MCF 10A (cell line): ENCODE results near the gene SEMA6C. TPM values are rescaled to one million over a fixed set of nuclear protein-coding genes. Genes with fewer than 3 reads are reported as not detected.

ENCODE experiments used
- BruUV-seq: library from RNA; stranded (reverse); fragments of 400-500 nt; replicated peaks from 2 replicates; lab custom pipeline; 2021; lab: Mats Ljungman, UMichigan
- CTCF ChIA-PET: fragments of 300-600 bp; sonication (Branson Sonifier 250); formaldehyde crosslinking; extraction: SDS; loops from one replicate; lab custom pipeline; 2021; ENCODE audit warnings: antibody characterized with exemption, inconsistent platforms; lab: Yijun Ruan, JAX
- POLR2A ChIA-PET: fragments of 300-600, 350-650 bp; sonication (Branson Sonifier 250); formaldehyde crosslinking; extraction: SDS; loops from one replicate; lab custom pipeline; 2020; ENCODE audit warnings: antibody characterized with exemption, inconsistent platforms; lab: Yijun Ruan, JAX
- DNase-seq: peaks from one replicate; pipeline ENCODE4 v3.0.0-alpha.2; 2018; ENCODE audit not compliant: unreplicated experiment
- H3K27ac Mint-ChIP-seq: one replicate; pipeline ENCODE4 v1.8.0; 2022; ENCODE audit warnings: mild to moderate bottlenecking, low read depth, mixed read lengths; ENCODE audit not compliant: unreplicated experiment
- H3K27me3 Mint-ChIP-seq: one replicate; pipeline ENCODE4 v1.8.0; 2022; ENCODE audit warnings: mixed read lengths; ENCODE audit not compliant: insufficient read depth, unreplicated experiment
- H3K36me3 Mint-ChIP-seq: one replicate; pipeline ENCODE4 v1.8.0; 2022; ENCODE audit warnings: mild to moderate bottlenecking, moderate library complexity, mixed read lengths; ENCODE audit not compliant: insufficient read depth, unreplicated experiment
- H3K4me1 Mint-ChIP-seq: one replicate; pipeline ENCODE4 v1.8.0; 2022; ENCODE audit warnings: mixed read lengths; ENCODE audit not compliant: insufficient read depth, unreplicated experiment
- H3K4me3 Mint-ChIP-seq: one replicate; pipeline ENCODE4 v1.8.0; 2022; ENCODE audit warnings: mild to moderate bottlenecking, moderate library complexity, mixed read lengths; ENCODE audit not compliant: unreplicated experiment
- H3K9me3 Mint-ChIP-seq: one replicate; pipeline ENCODE4 v1.8.0; 2022; ENCODE audit warnings: mixed read lengths; ENCODE audit not compliant: unreplicated experiment
- CTCF ChIP-seq: fragments of 200-600 bp; IDR thresholded peaks from one replicate; pipeline ENCODE4 v1.8.0; 2022; ENCODE audit warnings: antibody characterized with exemption, mild to moderate bottlenecking; ENCODE audit not compliant: unreplicated experiment
- intact Hi-C: fragments of 100-400 bp; cut with micrococcal nuclease; formaldehyde crosslinking; loops from 2 replicates; pipeline ENCODE4 v1.14.1; 2022
- total RNA-seq: library from RNA; stranded (reverse); gene quantifications from 2 replicates; pipeline ENCODE4 v1.2.3, GENCODE V29; 2022

The SEMA6C gene
- total RNA-seq, 1 experiment from 2014 or later: 2.3 TPM

DNA sequence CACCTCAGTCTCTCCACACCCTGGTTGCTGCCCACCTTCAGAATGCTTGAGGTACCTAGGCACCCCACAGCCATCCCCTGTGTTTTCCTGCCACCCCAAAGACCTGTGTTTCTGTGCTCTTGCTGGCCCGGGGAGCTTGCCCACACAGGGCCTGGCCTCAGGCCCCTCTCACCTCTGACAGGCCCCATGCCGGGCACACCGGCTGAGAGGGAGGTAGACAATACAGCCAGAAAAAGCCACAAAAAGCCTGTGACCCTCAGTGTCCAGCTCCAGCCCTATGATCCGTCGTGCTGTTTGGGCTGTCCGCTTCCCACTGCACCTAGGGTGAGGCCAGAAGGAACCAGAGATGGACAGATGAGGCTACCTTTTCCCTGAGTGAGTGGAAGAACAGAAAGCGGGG lies 11.4 kb downstream of the SEMA6C start:
- no TSS peak for BruUV-seq
- no peaks in the 10 kb centered on the region for H3K4me1 Mint-ChIP-seq
- ChIA-PET POLR2A (interaction anchor here (0.6 to 1.4 kb wide), 2 partner anchors 10 to 29 kb away, joined by 3 to 5 read pairs; no protein-coding TSS in a partner anchor), CTCF (interaction anchor here (0.5 to 2.0 kb wide), 7 partner anchors 18 to 194 kb away, joined by 3 to 11 read pairs (median 5); no protein-coding TSS in a partner anchor)
- H3K27me3 Mint-ChIP-seq: no peaks in the 10 kb centered on the region
- DNase-seq: no peak
- intact Hi-C loops: no loop called here
- no peak overlapping the region for H3K27ac Mint-ChIP-seq
- peaks cover 6% of the 10 kb centered on the region for H3K36me3 Mint-ChIP-seq
- H3K4me3 Mint-ChIP-seq: no peak overlapping the region
- no peaks in the 10 kb centered on the region for H3K9me3 Mint-ChIP-seq
- TF ChIP-seq CTCF: no peak

GRCh38 chr1:151134396-151134795 lies 12.0 kb downstream of the SEMA6C start:
- Mint-ChIP-seq H3K9me3 (no peaks in the 10 kb centered on the region), H3K36me3 (peaks cover 6% of the 10 kb centered on the region), H3K4me3 (no peak overlapping the region), H3K27ac (no peak overlapping the region), H3K4me1 (no peaks in the 10 kb centered on the region), H3K27me3 (no peaks in the 10 kb centered on the region)
- TF ChIP-seq CTCF: no peak
- POLR2A ChIA-PET: interaction anchor here (1.4 kb wide), 1 partner anchor 10 kb away, joined by 5 read pairs; no protein-coding TSS in a partner anchor
- intact Hi-C loops: no loop called here
- BruUV-seq: no TSS peak
- DNase-seq: peak; percentile 5
- CTCF ChIA-PET: interaction anchor here (0.6 to 2.0 kb wide), 6 partner anchors 11 to 564 kb away, joined by 3 to 11 read pairs (median 4); no protein-coding TSS in a partner anchor

DNA sequence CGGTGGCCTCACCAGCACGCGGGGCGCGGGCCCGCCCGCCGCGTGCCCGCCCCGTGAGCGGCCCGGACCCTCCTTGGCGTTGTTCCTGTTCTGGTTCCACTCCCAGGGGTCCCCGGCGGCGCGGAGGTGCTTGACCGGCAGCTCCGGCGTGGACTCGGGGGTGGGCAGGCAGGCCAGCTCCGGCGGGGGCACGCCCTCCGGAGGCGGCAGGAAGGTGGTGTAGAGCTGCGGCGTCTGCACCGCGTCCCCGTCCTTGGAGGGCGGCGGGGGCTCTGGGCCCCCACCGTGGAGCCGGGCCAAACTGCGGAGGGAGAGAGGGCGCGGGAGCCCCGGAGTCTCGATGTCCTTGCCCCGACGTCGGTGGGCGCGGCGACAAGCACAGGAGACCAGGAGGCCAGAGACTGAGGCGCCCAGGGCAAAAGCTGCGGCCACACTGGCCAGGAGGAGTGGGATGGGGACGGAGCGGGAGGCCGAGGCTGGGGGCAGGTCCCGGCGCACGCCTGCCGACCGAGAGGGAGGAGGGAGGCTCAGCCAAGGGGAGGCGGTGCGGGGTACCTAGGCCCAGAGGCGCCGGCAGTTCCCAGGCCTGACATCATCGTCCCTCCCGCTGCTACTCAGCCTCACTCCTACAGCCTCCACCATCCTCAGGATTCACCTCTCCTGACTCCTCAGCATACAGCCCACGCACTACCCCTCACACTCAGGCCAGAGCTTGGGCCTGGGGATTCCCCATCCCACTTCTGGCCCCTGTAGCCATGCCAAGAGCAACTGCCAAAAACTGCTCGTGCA lies 13.2 kb downstream of the SEMA6C start:
- H3K27ac Mint-ChIP-seq: no peak overlapping the region
- H3K4me1 Mint-ChIP-seq: no peaks in the 10 kb centered on the region
- no peak overlapping the region for H3K4me3 Mint-ChIP-seq
- no peak for DNase-seq
- POLR2A ChIA-PET: no interaction called here
- BruUV-seq: no TSS peak
- CTCF ChIA-PET: interaction anchor here (2.0 kb wide), 1 partner anchor 33 kb away, joined by 11 read pairs; no protein-coding TSS in a partner anchor
- no peaks in the 10 kb centered on the region for H3K27me3 Mint-ChIP-seq
- peaks cover 1% of the 10 kb centered on the region for H3K36me3 Mint-ChIP-seq
- H3K9me3 Mint-ChIP-seq: no peaks in the 10 kb centered on the region
- intact Hi-C loops: no loop called here
- no peak for TF ChIP-seq CTCF

DNA sequence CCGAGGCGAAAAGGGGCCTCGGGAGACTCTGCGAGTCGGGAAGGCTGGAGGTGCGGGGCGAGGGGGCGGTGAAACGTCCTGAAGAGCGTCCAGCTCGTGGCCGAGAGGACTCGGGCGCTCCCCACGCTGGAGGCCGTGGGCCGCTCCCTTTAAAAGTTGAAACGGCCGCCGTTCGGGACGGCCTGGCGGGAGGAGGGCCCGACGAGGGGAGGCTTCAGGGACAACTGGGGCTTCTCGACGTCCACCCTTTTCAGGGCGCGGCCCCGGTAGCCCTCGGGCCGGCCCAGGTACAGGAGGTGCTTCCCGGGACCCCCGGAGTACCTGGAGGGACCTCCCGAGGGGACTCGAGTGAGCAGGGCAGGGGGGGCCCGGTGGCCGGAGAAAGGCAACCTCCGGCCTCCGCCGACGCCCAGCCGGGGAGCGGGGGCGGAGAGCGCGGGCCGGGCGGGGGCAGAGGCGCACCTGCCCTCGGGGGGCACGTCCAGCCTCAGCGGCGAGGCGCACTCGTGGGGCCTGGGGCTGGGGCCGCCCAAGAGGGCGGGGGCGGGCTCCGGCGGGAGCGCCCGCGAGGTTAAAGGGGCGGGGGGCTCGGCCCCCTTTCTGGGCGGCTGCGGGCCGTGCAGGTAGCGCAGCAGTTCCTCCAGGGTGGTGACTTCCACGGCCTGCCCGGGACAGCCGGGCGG lies 14.0 kb downstream of the SEMA6C start:
- Mint-ChIP-seq H3K36me3 (no peaks in the 10 kb centered on the region), H3K27me3 (no peaks in the 10 kb centered on the region), H3K27ac (no peak overlapping the region), H3K9me3 (no peaks in the 10 kb centered on the region), H3K4me1 (no peaks in the 10 kb centered on the region), H3K4me3 (no peak overlapping the region)
- ChIA-PET CTCF (no interaction called here), POLR2A (no interaction called here)
- intact Hi-C loops: no loop called here
- no peak for DNase-seq
- BruUV-seq: no TSS peak
- TF ChIP-seq CTCF: no peak
